ENCODE results near the gene CIROP. TPM values are rescaled to one million over a fixed set of nuclear protein-coding genes. Genes with fewer than 3 reads are reported as not detected.

Gene CIROP
- polyA plus RNA-seq, 6 donors from 2014 or later = not detected

- Mint-ChIP-seq H3K27me3 (no peaks in the 10 kb centered on the region), H3K4me1 (peaks cover 30 to 42% (median 38%) of the 10 kb centered on the region in 3 donors), H3K27ac (peak overlapping the region; percentile 93 to 96 (median 94)), H3K9me3 (no peaks in the 10 kb centered on the region), H3K4me3 (peak overlapping the region; percentile 82 to 98 (median 94)), H3K36me3 (peaks cover 5 to 13% of the 10 kb centered on the region in 2 donors)
- DNase-seq (peak; percentile 55), ATAC-seq (ENCODE audit: low read depth in 2 of 2) (peak; percentile 81 to 87)
Measured at GRCh38 chr14:23071244-23071920, 33.4 kb downstream of the CIROP start.

GRCh38 chr14:23070262-23071129, 34.3 kb downstream of the CIROP start:
- Mint-ChIP-seq H3K27me3 (no peaks in the 10 kb centered on the region), H3K4me1 (peaks cover 34 to 48% (median 44%) of the 10 kb centered on the region in 3 donors), H3K27ac (peak overlapping the region; percentile 86 to 98 (median 94)), H3K9me3 (no peaks in the 10 kb centered on the region), H3K4me3 (peak overlapping the region; percentile 82 to 98 (median 94)), H3K36me3 (peaks cover 4 to 19% of the 10 kb centered on the region in 2 donors)
- ATAC-seq (ENCODE audit: low read depth in 2 of 2) = no peak
- no peak for DNase-seq

GRCh38 chr14:23069413-23069806, 35.4 kb downstream of the CIROP start:
- H3K36me3 Mint-ChIP-seq = peaks cover 0 to 20% of the 10 kb centered on the region in 2 donors
- peak overlapping the region in 4 of 8 donors; percentile 19 to 87 (median 25) for H3K4me3 Mint-ChIP-seq
- peaks cover 34 to 48% (median 44%) of the 10 kb centered on the region in 3 donors for H3K4me1 Mint-ChIP-seq
- H3K27ac Mint-ChIP-seq = peak overlapping the region in 4 of 6 donors; percentile 44 to 91 (median 77)
- no peaks in the 10 kb centered on the region for H3K9me3 Mint-ChIP-seq
- no peak for DNase-seq
- no peaks in the 10 kb centered on the region for H3K27me3 Mint-ChIP-seq
- no peak for ATAC-seq (ENCODE audit: low read depth in 2 of 2)

- Mint-ChIP-seq H3K27ac (peak overlapping the region in 4 of 6 donors; percentile 18 to 91 (median 77)), H3K36me3 (peaks cover 0 to 20% of the 10 kb centered on the region in 2 donors), H3K9me3 (no peaks in the 10 kb centered on the region), H3K4me3 (peak overlapping the region in 7 of 8 donors; percentile 18 to 82 (median 59)), H3K4me1 (peaks cover 34 to 48% (median 44%) of the 10 kb centered on the region in 3 donors), H3K27me3 (no peaks in the 10 kb centered on the region)
- peak; percentile 83 to 86 for ATAC-seq (ENCODE audit: low read depth in 2 of 2)
- DNase-seq = peak; percentile 74
Measured at GRCh38 chr14:23068789-23069412, 35.9 kb downstream of the CIROP start.

GRCh38 chr14:23067847-23068788, 36.7 kb downstream of the CIROP start:
- Mint-ChIP-seq H3K4me1 (peaks cover 34 to 49% (median 44%) of the 10 kb centered on the region in 3 donors), H3K27ac (peak overlapping the region in 2 of 6 donors; percentile 68 to 91), H3K36me3 (peaks cover 6 to 27% of the 10 kb centered on the region in 2 donors), H3K27me3 (no peaks in the 10 kb centered on the region), H3K4me3 (no peak overlapping the region), H3K9me3 (no peaks in the 10 kb centered on the region)
- DNase-seq (no peak), ATAC-seq (ENCODE audit: low read depth in 2 of 2) (no peak)

- H3K4me1 Mint-ChIP-seq = peaks cover 32 to 46% (median 42%) of the 10 kb centered on the region in 3 donors
- no peaks in the 10 kb centered on the region for H3K9me3 Mint-ChIP-seq
- peak overlapping the region in 3 of 6 donors; percentile 51 to 70 (median 54) for H3K27ac Mint-ChIP-seq
- DNase-seq = no peak
- H3K4me3 Mint-ChIP-seq = peak overlapping the region in 1 of 8 donors; percentile 5
- no peaks in the 10 kb centered on the region for H3K27me3 Mint-ChIP-seq
- no peak for ATAC-seq (ENCODE audit: low read depth in 2 of 2)
- peaks cover 15 to 26% of the 10 kb centered on the region in 2 donors for H3K36me3 Mint-ChIP-seq
Measured at GRCh38 chr14:23066855-23067744, 37.7 kb downstream of the CIROP start.

- DNase-seq (no peak), ATAC-seq (ENCODE audit: low read depth in 2 of 2) (no peak)
- Mint-ChIP-seq H3K4me3 (no peak overlapping the region), H3K27ac (peak overlapping the region in 2 of 6 donors; percentile 51 to 70), H3K9me3 (no peaks in the 10 kb centered on the region), H3K36me3 (peaks cover 15 to 19% of the 10 kb centered on the region in 2 donors), H3K4me1 (peaks cover 24 to 39% (median 35%) of the 10 kb centered on the region in 3 donors), H3K27me3 (no peaks in the 10 kb centered on the region)
Measured at GRCh38 chr14:23066368-23066767, 38.4 kb downstream of the CIROP start.

GRCh38 chr14:23063601-23064000, 41.2 kb downstream of the CIROP start:
- no peaks in the 10 kb centered on the region for H3K9me3 Mint-ChIP-seq
- no peak overlapping the region for H3K4me3 Mint-ChIP-seq
- H3K36me3 Mint-ChIP-seq = peaks cover 15 to 23% of the 10 kb centered on the region in 2 donors
- no peaks in the 10 kb centered on the region for H3K27me3 Mint-ChIP-seq
- DNase-seq (no peak), ATAC-seq (ENCODE audit: low read depth in 2 of 2) (no peak)
- peak overlapping the region in 1 of 6 donors; percentile 22 for H3K27ac Mint-ChIP-seq
- peaks cover 4 to 15% (median 13%) of the 10 kb centered on the region in 3 donors for H3K4me1 Mint-ChIP-seq

- Mint-ChIP-seq H3K9me3 (no peaks in the 10 kb centered on the region), H3K4me1 (peaks cover 10 to 16% (median 15%) of the 10 kb centered on the region in 3 donors), H3K4me3 (no peak overlapping the region), H3K36me3 (peaks cover 15 to 23% of the 10 kb centered on the region in 2 donors), H3K27ac (no peak overlapping the region), H3K27me3 (no peaks in the 10 kb centered on the region)
- ATAC-seq (ENCODE audit: low read depth in 2 of 2) = no peak
- DNase-seq = no peak
Measured at GRCh38 chr14:23062002-23062401, 42.8 kb downstream of the CIROP start.

GRCh38 chr14:23060536-23061260, 44.1 kb downstream of the CIROP start:
- DNase-seq (no peak), ATAC-seq (ENCODE audit: low read depth in 2 of 2) (no peak)
- Mint-ChIP-seq H3K9me3 (no peaks in the 10 kb centered on the region), H3K27ac (peak overlapping the region in 3 of 6 donors; percentile 7 to 60 (median 58)), H3K27me3 (no peaks in the 10 kb centered on the region), H3K36me3 (peaks cover 15 to 19% of the 10 kb centered on the region in 2 donors), H3K4me1 (peaks cover 20 to 24% (median 23%) of the 10 kb centered on the region in 3 donors), H3K4me3 (peak overlapping the region in 1 of 8 donors; percentile 12)

All from naive B cell (primary cell).